Lower leg skin (tissue), 3 donors: ENCODE measurements around the gene TRIP4.

ENCODE experiments used
- CTCF ChIP-seq, 3 donors: fragments of 450-650 bp; IDR thresholded peaks; one replicate each; pipeline ENCODE4 v1.5.1; 2016; ENCODE audit warnings: antibody characterized with exemption in 3 of 3, mild to moderate bottlenecking in 3 of 3, moderate library complexity in 2 of 3
- POLR2A ChIP-seq, 2 donors: fragments of 450-650 bp; IDR thresholded peaks; one replicate each; pipeline ENCODE4 v1.6.1; 2016 to 2017; ENCODE audit warnings: antibody characterized with exemption in 2 of 2, mild to moderate bottlenecking in 1 of 2, moderate library complexity in 1 of 2

DNA sequence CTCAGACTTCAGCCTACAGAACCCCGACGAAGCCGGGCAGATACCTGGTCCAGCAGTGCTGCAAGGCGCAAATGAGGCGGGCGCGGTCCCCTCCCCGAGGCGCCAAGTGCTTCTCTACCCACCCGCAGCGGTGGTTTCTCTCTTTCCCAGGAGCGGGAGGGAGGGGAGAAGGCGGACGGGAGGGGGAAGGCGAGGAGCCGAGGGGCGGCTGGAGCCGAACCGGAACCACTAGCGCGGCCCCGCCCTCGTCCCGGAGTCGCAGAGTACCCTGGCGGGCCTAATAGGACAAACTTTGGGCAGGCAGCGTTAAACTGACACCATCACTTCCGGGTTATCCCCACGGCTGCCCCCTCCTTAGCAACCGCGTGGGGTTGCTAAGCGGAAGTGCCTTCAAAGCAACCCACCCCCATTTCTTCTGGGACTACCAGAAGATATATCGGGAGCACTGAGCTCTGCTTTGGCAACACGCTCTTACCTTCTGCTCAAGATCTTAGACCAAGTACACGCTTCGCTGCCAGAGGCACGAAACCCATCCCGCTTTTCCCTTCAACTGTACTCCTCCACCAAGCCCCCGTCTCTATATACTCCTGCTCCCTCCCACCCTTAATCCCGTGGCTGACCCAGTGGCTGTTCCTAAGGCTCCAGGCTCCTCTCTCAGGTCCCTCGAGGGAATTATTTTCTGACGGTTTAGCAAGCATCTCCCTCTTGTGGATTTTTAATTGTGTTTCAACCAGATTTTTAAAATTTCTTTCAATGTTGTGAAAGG, 31.5 kb upstream of the TRIP4 start, which contains the start of gene CSNK1G1:
- TF ChIP-seq POLR2A (IDR thresholded peaks at IDR 0.05): no peak
- no peak for TF ChIP-seq CTCF (IDR thresholded peaks at IDR 0.05)
